ENCODE results near the gene GLIS1. TPM values are rescaled to one million over a fixed set of nuclear protein-coding genes. Genes with fewer than 3 reads are reported as not detected.

GLIS1 gene
- total and polyA plus RNA-seq, 2 donors (not counting 3 experiments of a cell fraction or from before 2014, with no cell fraction given), result not detected

DNA sequence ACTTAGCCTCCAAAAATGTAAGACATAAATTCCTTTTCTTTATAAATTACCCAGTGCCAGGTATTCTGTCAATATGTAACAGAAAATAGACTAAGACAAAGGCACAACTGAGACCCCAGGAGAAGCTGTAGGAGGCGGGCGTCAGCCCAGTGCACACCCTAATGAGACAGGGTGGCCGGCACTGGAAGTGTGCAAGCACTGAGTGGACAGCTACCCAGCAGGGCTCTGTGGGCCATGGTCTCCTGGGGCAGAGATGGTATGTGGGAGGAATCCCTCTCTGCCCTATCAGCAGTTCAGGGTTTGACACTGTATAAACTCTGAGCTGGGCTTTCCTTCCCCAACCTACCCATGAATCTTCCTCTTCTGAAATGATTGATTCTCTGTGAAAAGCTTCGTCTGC, 139.5 kb downstream of the GLIS1 start:
- H3K9ac ChIP-seq (replicated peaks; ENCODE audit: extremely low read depth, insufficient read depth, low read length), result no peak overlapping the region
- ChIA-PET POLR2A (no interaction called here), CTCF (no interaction called here)
- TF ChIP-seq EZH2 (IDR thresholded peaks at IDR 0.05; ENCODE audit: borderline replicate concordance, low read depth, low read length, severe bottlenecking), result no peak
- no peaks in the 10 kb centered on the region for H4K20me1 ChIP-seq (replicated peaks; ENCODE audit: control insufficient read depth, extremely low read depth, insufficient read depth, low read length)
- no peaks in the 10 kb centered on the region for H3K4me1 ChIP-seq (ENCODE audit: control insufficient read depth, extremely low read depth, insufficient read depth, low read length)
- no peak overlapping the region for H2AFZ ChIP-seq (ENCODE audit: low read depth, low read length)
- intact Hi-C loops (cut with micrococcal nuclease) (no loop called here), dilution Hi-C loops (cut with MboI; ENCODE audit: extremely low pct_ligation_motif_present, low sequenced_read_pairs) (no loop called here)
- no peak overlapping the region for H3K27ac ChIP-seq (ENCODE audit: insufficient read depth, low read depth, low read length)
- FAIRE-seq, result no peak
- no peaks in the 10 kb centered on the region for H3K79me2 ChIP-seq (ENCODE audit: control insufficient read depth, insufficient read depth, low read length)
- BruUV-seq (replicated peaks), result no TSS peak
- H3K9me3 ChIP-seq (replicated peaks; ENCODE audit: control insufficient read depth, insufficient read depth, low read length), result no peaks in the 10 kb centered on the region
- DNase-seq (ENCODE audit: low read depth, low spot score), result no peak
- H3K9me1 ChIP-seq (replicated peaks; ENCODE audit: control insufficient read depth, extremely low read depth, insufficient read depth, low read length), result no peaks in the 10 kb centered on the region
- no peak overlapping the region for H3K4me2 ChIP-seq (ENCODE audit: insufficient read depth, low read length)
- no peaks in the 10 kb centered on the region for H3K27me3 ChIP-seq (ENCODE audit: control insufficient read depth in 2 of 2, insufficient read depth in 2 of 2, low read length in 2 of 2)
- H3K36me3 ChIP-seq (ENCODE audit: control insufficient read depth in 2 of 2, extremely low read depth in 1 of 2, insufficient read depth in 2 of 2, low read length in 2 of 2), result no peaks in the 10 kb centered on the region
- no peak overlapping the region for H3K4me3 ChIP-seq (replicated peaks in 1 of 3; ENCODE audit: insufficient read depth in 1 of 3, low read depth in 1 of 3, low read length in 3 of 3)

DNA sequence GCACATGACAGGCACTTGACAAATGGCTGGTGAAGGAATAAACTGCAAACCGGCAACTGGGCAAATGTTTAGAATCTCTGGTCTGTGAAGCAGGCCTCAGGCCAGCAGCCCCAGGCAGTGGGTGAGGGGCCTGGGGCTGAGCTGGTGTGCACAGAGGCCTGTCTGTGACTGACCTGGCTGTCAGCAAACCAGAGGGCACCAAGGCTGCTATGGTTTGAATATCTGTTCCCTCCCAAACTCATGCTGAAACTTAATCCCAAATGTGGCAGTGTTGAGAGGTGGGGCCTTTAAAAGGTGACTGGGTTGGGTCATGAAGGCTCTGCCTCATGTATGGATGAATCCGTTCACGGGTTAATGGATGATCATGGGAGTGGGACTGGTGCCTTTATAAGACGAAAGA, 140.0 kb downstream of the GLIS1 start:
- Histone ChIP-seq H3K79me2 (ENCODE audit: control insufficient read depth, insufficient read depth, low read length) (no peaks in the 10 kb centered on the region), H2AFZ (ENCODE audit: low read depth, low read length) (no peak overlapping the region), H3K36me3 (ENCODE audit: control insufficient read depth in 2 of 2, extremely low read depth in 1 of 2, insufficient read depth in 2 of 2, low read length in 2 of 2) (no peaks in the 10 kb centered on the region), H3K9me1 (replicated peaks; ENCODE audit: control insufficient read depth, extremely low read depth, insufficient read depth, low read length) (no peaks in the 10 kb centered on the region), H3K9me3 (replicated peaks; ENCODE audit: control insufficient read depth, insufficient read depth, low read length) (no peaks in the 10 kb centered on the region), H3K4me3 (replicated peaks in 1 of 3; ENCODE audit: insufficient read depth in 1 of 3, low read depth in 1 of 3, low read length in 3 of 3) (no peak overlapping the region), H3K27ac (ENCODE audit: insufficient read depth, low read depth, low read length) (no peak overlapping the region), H3K4me1 (ENCODE audit: control insufficient read depth, extremely low read depth, insufficient read depth, low read length) (no peaks in the 10 kb centered on the region), H3K4me2 (ENCODE audit: insufficient read depth, low read length) (no peak overlapping the region), H4K20me1 (replicated peaks; ENCODE audit: control insufficient read depth, extremely low read depth, insufficient read depth, low read length) (no peaks in the 10 kb centered on the region), H3K9ac (replicated peaks; ENCODE audit: extremely low read depth, insufficient read depth, low read length) (no peak overlapping the region), H3K27me3 (ENCODE audit: control insufficient read depth in 2 of 2, insufficient read depth in 2 of 2, low read length in 2 of 2) (no peaks in the 10 kb centered on the region)
- ChIA-PET POLR2A (no interaction called here), CTCF (no interaction called here)
- FAIRE-seq (no peak), DNase-seq (ENCODE audit: low read depth, low spot score) (no peak)
- TF ChIP-seq, protein P1, sequence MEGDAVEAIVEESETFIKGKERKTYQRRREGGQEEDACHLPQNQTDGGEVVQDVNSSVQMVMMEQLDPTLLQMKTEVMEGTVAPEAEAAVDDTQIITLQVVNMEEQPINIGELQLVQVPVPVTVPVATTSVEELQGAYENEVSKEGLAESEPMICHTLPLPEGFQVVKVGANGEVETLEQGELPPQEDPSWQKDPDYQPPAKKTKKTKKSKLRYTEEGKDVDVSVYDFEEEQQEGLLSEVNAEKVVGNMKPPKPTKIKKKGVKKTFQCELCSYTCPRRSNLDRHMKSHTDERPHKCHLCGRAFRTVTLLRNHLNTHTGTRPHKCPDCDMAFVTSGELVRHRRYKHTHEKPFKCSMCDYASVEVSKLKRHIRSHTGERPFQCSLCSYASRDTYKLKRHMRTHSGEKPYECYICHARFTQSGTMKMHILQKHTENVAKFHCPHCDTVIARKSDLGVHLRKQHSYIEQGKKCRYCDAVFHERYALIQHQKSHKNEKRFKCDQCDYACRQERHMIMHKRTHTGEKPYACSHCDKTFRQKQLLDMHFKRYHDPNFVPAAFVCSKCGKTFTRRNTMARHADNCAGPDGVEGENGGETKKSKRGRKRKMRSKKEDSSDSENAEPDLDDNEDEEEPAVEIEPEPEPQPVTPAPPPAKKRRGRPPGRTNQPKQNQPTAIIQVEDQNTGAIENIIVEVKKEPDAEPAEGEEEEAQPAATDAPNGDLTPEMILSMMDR (IDR thresholded peaks at IDR 0.05; ENCODE audit: extremely low read depth in 1 of 2, insufficient read depth in 1 of 2, low read depth in 1 of 2, low read length in 2 of 2), result no peak
- TF ChIP-seq MYC (IDR thresholded peaks at IDR 0.05; ENCODE audit: low read depth, low read length) (no peak), GATA2 (IDR thresholded peaks at IDR 0.05; ENCODE audit: insufficient read depth, insufficient read length, low read depth, low read length) (no peak), FOS (IDR thresholded peaks at IDR 0.05; ENCODE audit: borderline replicate concordance, insufficient read depth, low read length) (no peak), POLR2A (IDR thresholded peaks at IDR 0.05; ENCODE audit: low read depth, low read length) (no peak), POLR2AphosphoS5 (IDR thresholded peaks at IDR 0.05; ENCODE audit: insufficient read depth, low read depth, low read length) (no peak)
- TF ChIP-seq, protein P2, sequence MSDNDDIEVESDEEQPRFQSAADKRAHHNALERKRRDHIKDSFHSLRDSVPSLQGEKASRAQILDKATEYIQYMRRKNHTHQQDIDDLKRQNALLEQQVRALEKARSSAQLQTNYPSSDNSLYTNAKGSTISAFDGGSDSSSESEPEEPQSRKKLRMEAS (IDR thresholded peaks at IDR 0.05; ENCODE audit: insufficient read depth, insufficient read length), result no peak
- intact Hi-C loops (cut with micrococcal nuclease), result no loop called here
- no TSS peak for BruUV-seq (replicated peaks)
- dilution Hi-C loops (cut with MboI; ENCODE audit: extremely low pct_ligation_motif_present, low sequenced_read_pairs), result no loop called here
